T-helper 1 cell treated with Interleukin-12 subunit alpha and Interleukin-12 subunit beta and Interleukin-4 antibody, amounts not matched to agents 30 ng/mL and 1 ng/mL, for 36 hours (primary cell): ENCODE measurements around the gene ACSF2. TPM values are rescaled to one million over a fixed set of nuclear protein-coding genes. Genes with fewer than 3 reads are reported as not detected.
"Not testable (repeated sequence)": the region's sequence is repeated elsewhere in the genome, so short reads cannot be mapped to it uniquely, and the experiment has no call there.

Experiments
- intact Hi-C: fragments of 100-400 bp; cut with micrococcal nuclease; formaldehyde crosslinking; loops from one replicate; pipeline ENCODE4 v1.15.1; 2024
- total RNA-seq: library from RNA; stranded (reverse); gene quantifications from 2 replicates; pipeline ENCODE4 v1.2.3, GENCODE V29; 2022

The ACSF2 gene
- total RNA-seq: 18.6 and 24.6 TPM in 2 replicates

GRCh38 chr17:50425682-50426471, at the start of gene ACSF2:
ACSF2 (plus strand) TSS chr17:50426218; CDS start chr17:50426262, 44 bp downstream.
- intact Hi-C loops: loop anchor here (1.0 to 5.0 kb wide), 4 partner anchors 53 to 281 kb away; partner anchors contain the start of genes ANKRD40, EME1, MRPL27 and XYLT2

- intact Hi-C loops: no loop called here
Measured at GRCh38 chr17:50379351-50380132, 46.5 kb upstream of the ACSF2 start.

- intact Hi-C loops: no loop called here
Measured at GRCh38 chr17:50380369-50381259, 45.4 kb upstream of the ACSF2 start.

GRCh38 chr17:50381260-50381815, 44.7 kb upstream of the ACSF2 start:
- intact Hi-C loops: no loop called here

- intact Hi-C loops: no loop called here
Measured at GRCh38 chr17:50381920-50382319, 44.1 kb upstream of the ACSF2 start.

GRCh38 chr17:50382931-50383330, 43.1 kb upstream of the ACSF2 start:
- intact Hi-C loops: no loop called here

GRCh38 chr17:50386510-50386909, 39.5 kb upstream of the ACSF2 start:
- intact Hi-C loops: no loop called here

- intact Hi-C loops: no loop called here
Measured at GRCh38 chr17:50388728-50389127, 37.3 kb upstream of the ACSF2 start.

- intact Hi-C loops: no loop called here
Measured at GRCh38 chr17:50389534-50389933, 36.5 kb upstream of the ACSF2 start.

- intact Hi-C loops: loop anchor here (10.0 kb wide), 1 partner anchor 312 kb away; the partner anchor contains the start of gene ANKRD40
Measured at GRCh38 chr17:50392621-50393020, 33.4 kb upstream of the ACSF2 start.

- intact Hi-C loops: loop anchor here (10.0 kb wide), 1 partner anchor 311 kb away; the partner anchor contains the start of gene ANKRD40
Measured at GRCh38 chr17:50393700-50394099, 32.3 kb upstream of the ACSF2 start.

- intact Hi-C loops: loop anchor here (10.0 kb wide), 1 partner anchor 310 kb away; the partner anchor contains the start of gene ANKRD40
Measured at GRCh38 chr17:50394711-50395110, 31.3 kb upstream of the ACSF2 start.

- intact Hi-C loops: loop anchor here (1.0 to 10.0 kb wide), 7 partner anchors 23 to 308 kb away; partner anchors contain the start of genes ANKRD40, EME1, MRPL27 and RSAD1
Measured at GRCh38 chr17:50396261-50397110, 29.5 kb upstream of the ACSF2 start.

- intact Hi-C loops: loop anchor here (1.0 to 10.0 kb wide), 7 partner anchors 24 to 307 kb away; partner anchors contain the start of genes ANKRD40, EME1, MRPL27 and RSAD1
Measured at GRCh38 chr17:50397111-50397918, 28.7 kb upstream of the ACSF2 start, which contains the start of gene LRRC59. LRRC59 (minus strand) TSS chr17:50397523; CDS start chr17:50397317, 206 bp downstream.

GRCh38 chr17:50397919-50398285, 28.1 kb upstream of the ACSF2 start:
- intact Hi-C loops: loop anchor here (1.0 to 10.0 kb wide), 7 partner anchors 23 to 307 kb away; partner anchors contain the start of genes ANKRD40, EME1, MRPL27 and RSAD1

- intact Hi-C loops: loop anchor here (10.0 kb wide), 1 partner anchor 306 kb away; the partner anchor contains the start of gene ANKRD40
Measured at GRCh38 chr17:50398672-50399071, 27.3 kb upstream of the ACSF2 start.

GRCh38 chr17:50399591-50399990, 26.4 kb upstream of the ACSF2 start:
- intact Hi-C loops: loop anchor here (10.0 kb wide), 1 partner anchor 305 kb away; the partner anchor contains the start of gene ANKRD40

GRCh38 chr17:50405351-50405750, 20.7 kb upstream of the ACSF2 start:
- intact Hi-C loops: not testable (repeated sequence)
